Activated CD4-positive, alpha-beta T cell treated with anti-CD3 and anti-CD28 coated beads, Interleukin-10, Interleukin-2, amounts not matched to agents 100 ng/mL and 50 ng/mL, durations not matched to agents 16 hours and 8 hours (primary cell): Measurements from ENCODE around the gene BMF.
"Not testable (repeated sequence)": the region's sequence is repeated elsewhere in the genome, so short reads cannot be mapped to it uniquely, and the experiment has no call there.

Experiments used
- DNase-seq: peaks from one replicate; pipeline ENCODE4 v3.0.0-alpha.2; 2020

The BMF gene

GRCh38 chr15:40085266-40085665, 23.4 kb downstream of the BMF start:
- no peak for DNase-seq

GRCh38 chr15:40084650-40085049, 24.0 kb downstream of the BMF start:
- no peak for DNase-seq

GRCh38 chr15:40082195-40082883, 26.3 kb downstream of the BMF start:
- DNase-seq = no peak

GRCh38 chr15:40081691-40082194, 26.9 kb downstream of the BMF start:
- no peak for DNase-seq

- DNase-seq = no peak
These were observed 27.8 kb downstream of the BMF start for GRCh38 chr15:40080847-40081246.

GRCh38 chr15:40080104-40080503, 28.6 kb downstream of the BMF start:
- DNase-seq = no peak

GRCh38 chr15:40079456-40079855, 29.2 kb downstream of the BMF start:
- no peak for DNase-seq

GRCh38 chr15:40075298-40076044, 33.2 kb downstream of the BMF start:
- DNase-seq = no peak

GRCh38 chr15:40074656-40075055, 34.0 kb downstream of the BMF start:
- not testable (repeated sequence) for DNase-seq

- peak; percentile 50 for DNase-seq
These were observed 34.8 kb downstream of the BMF start for GRCh38 chr15:40073716-40074490.

GRCh38 chr15:40072216-40072990, 36.3 kb downstream of the BMF start:
- no peak for DNase-seq

- no peak for DNase-seq
These were observed 38.0 kb downstream of the BMF start for GRCh38 chr15:40070608-40071218.

- no peak for DNase-seq
These were observed 38.5 kb downstream of the BMF start for GRCh38 chr15:40070166-40070557.

GRCh38 chr15:40069178-40070165, 39.2 kb downstream of the BMF start:
- DNase-seq = no peak

GRCh38 chr15:40067921-40068624, 40.6 kb downstream of the BMF start:
- no peak for DNase-seq

- no peak for DNase-seq
These were observed 42.1 kb downstream of the BMF start for GRCh38 chr15:40066589-40066988.

- DNase-seq = no peak
These were observed 43.5 kb downstream of the BMF start for GRCh38 chr15:40065166-40065565.

- peak; percentile 74 for DNase-seq
These were observed 44.3 kb downstream of the BMF start for GRCh38 chr15:40064231-40064894.

GRCh38 chr15:40063563-40064011, 45.1 kb downstream of the BMF start:
- no peak for DNase-seq
